H1 (cell line): ENCODE results near the gene SLC28A2. TPM values are rescaled to one million over a fixed set of nuclear protein-coding genes. Genes with fewer than 3 reads are reported as not detected.

Source experiments
- CTCF ChIA-PET: fragments of 300-600 bp; sonication (Branson Sonifier 250); formaldehyde crosslinking; loops from one replicate; lab custom pipeline; 2021; ENCODE audit not compliant: partially characterized antibody; lab: Charles Lee
- POLR2A ChIA-PET: fragments of 300-600 bp; sonication (Branson Sonifier 250); formaldehyde crosslinking; loops from one replicate; lab custom pipeline; 2021; ENCODE audit warnings: inconsistent platforms; ENCODE audit not compliant: partially characterized antibody; lab: Charles Lee
- DNase-seq, 2 experiments: peaks; one replicate each; pipeline versions ENCODE4 v3.0.0 to v3.0.0-alpha.2; 2010 to 2022; ENCODE audit warnings: low spot score in 2 of 2, low read depth in 1 of 2, mixed read lengths in 1 of 2
- FAIRE-seq: peaks from 2 replicates; lab custom pipeline; 2011; peaks lifted over from hg19 to GRCh38; lab: Jason Lieb, UNC
- H2AFZ ChIP-seq: 2 replicates; pipeline ENCODE4 v1.8.1; 2012; ENCODE audit warnings: low read length, inconsistent platforms
- H2AK5ac ChIP-seq: 2 replicates; pipeline ENCODE4 v1.6.1; 2013; ENCODE audit warnings: low read depth, low read length
- H2BK120ac ChIP-seq: replicated peaks from 2 replicates; pipeline ENCODE3; 2013; ENCODE audit warnings: low read depth, low read length, inconsistent platforms
- H2BK12ac ChIP-seq: 2 replicates; pipeline ENCODE4 v1.6.1; 2013; ENCODE audit warnings: low read depth, low read length
- H2BK15ac ChIP-seq: 2 replicates; pipeline ENCODE4 v1.6.1; 2013; ENCODE audit warnings: low read length
- H2BK20ac ChIP-seq: 2 replicates; pipeline ENCODE4 v1.6.1; 2013; ENCODE audit warnings: low read length
- H2BK5ac ChIP-seq: 2 replicates; pipeline ENCODE4 v1.6.1; 2013; ENCODE audit warnings: low read depth, low read length
- H3K14ac ChIP-seq: 2 replicates; pipeline ENCODE4 v1.6.1; 2013; ENCODE audit warnings: inconsistent platforms; ENCODE audit not compliant: insufficient read length
- H3K18ac ChIP-seq: 2 replicates; pipeline ENCODE4 v1.6.1; 2013; ENCODE audit warnings: low read length; ENCODE audit errors: extremely low read depth
- H3K23ac ChIP-seq: 2 replicates; pipeline ENCODE4 v1.6.1; 2013; ENCODE audit warnings: inconsistent platforms; ENCODE audit not compliant: insufficient read length
- H3K23me2 ChIP-seq: 2 replicates; pipeline ENCODE4 v1.6.1; 2013; ENCODE audit warnings: low read depth, low read length
- H3K27ac ChIP-seq: 2 replicates; pipeline ENCODE4 v1.6.1; 2011; ENCODE audit warnings: low read depth, low read length, inconsistent platforms
- H3K27me3 ChIP-seq, 4 experiments: replicated peaks in 1 of 4; 1 replicate in 1 of 4; 2 replicates in 3 of 4; pipeline versions ENCODE4 v1.6.1 to v1.8.1; 2011 to 2013; ENCODE audit warnings: low read length in 3 of 4, mild to moderate bottlenecking in 3 of 4, inconsistent platforms in 2 of 4, mixed read lengths in 2 of 4, moderate library complexity in 1 of 4; ENCODE audit not compliant: control insufficient read depth in 3 of 4, insufficient read depth in 3 of 4; ENCODE audit errors: extremely low read depth in 1 of 4
- H3K36me3 ChIP-seq, 4 experiments: 2 replicates each; pipeline versions ENCODE4 v1.6.1 to v1.8.1; 2011 to 2013; ENCODE audit warnings: mild to moderate bottlenecking in 4 of 4, low read length in 3 of 4, moderate library complexity in 2 of 4, control low read depth in 1 of 4, inconsistent platforms in 1 of 4; ENCODE audit not compliant: insufficient read depth in 4 of 4, control insufficient read depth in 2 of 4
- H3K4ac ChIP-seq: replicated peaks from 2 replicates; pipeline ENCODE3; 2013; ENCODE audit warnings: low read length, low read depth, mixed read lengths, inconsistent platforms; ENCODE audit not compliant: insufficient read length
- H3K4me1 ChIP-seq, 4 experiments: replicated peaks in 1 of 4; 1 replicate in 1 of 4; 2 replicates in 3 of 4; pipeline versions ENCODE4 v1.6.1 to v1.8.1; 2011 to 2013; ENCODE audit warnings: low read length in 3 of 4, inconsistent platforms in 2 of 4, mixed read lengths in 1 of 4; ENCODE audit not compliant: insufficient read depth in 4 of 4, control insufficient read depth in 3 of 4
- H3K4me2 ChIP-seq, 2 experiments: 2 replicates each; pipeline versions ENCODE4 v1.6.1 to v1.8.1; 2011 to 2013; ENCODE audit warnings: low read depth in 2 of 2, low read length in 2 of 2, control low read depth in 1 of 2, inconsistent platforms in 1 of 2, mild to moderate bottlenecking in 1 of 2; ENCODE audit not compliant: insufficient read depth in 1 of 2
- H3K4me3 ChIP-seq, 4 experiments: fragments of 200-600, 300-600 bp in 1 of 4; sonication (generic), shearing (Covaris generic), sonication (Bioruptor Twin) in 1 of 4; 2 replicates each; pipeline versions ENCODE4 v1.5.1 to v1.8.1; 2011 to 2016; ENCODE audit warnings: low read length in 4 of 4, low read depth in 3 of 4, control low read depth in 2 of 4, inconsistent platforms in 2 of 4, mild to moderate bottlenecking in 2 of 4, mixed read lengths in 1 of 4, moderate library complexity in 1 of 4; ENCODE audit not compliant: insufficient read depth in 2 of 4; ENCODE audit errors: extremely low read depth in 1 of 4
- H3K56ac ChIP-seq: replicated peaks from 2 replicates; pipeline ENCODE3; 2013; ENCODE audit warnings: low read depth, mild to moderate bottlenecking, mixed read lengths, low read length, inconsistent platforms; ENCODE audit not compliant: insufficient read length
- H3K79me1 ChIP-seq: 2 replicates; pipeline ENCODE4 v1.6.1; 2013; ENCODE audit warnings: low read depth, low read length, control low read depth
- H3K79me2 ChIP-seq, 2 experiments: 2 replicates each; pipeline versions ENCODE4 v1.6.1 to v1.8.1; 2012 to 2013; ENCODE audit warnings: low read length in 2 of 2, mild to moderate bottlenecking in 2 of 2, inconsistent platforms in 1 of 2; ENCODE audit not compliant: insufficient read depth in 2 of 2, control insufficient read depth in 1 of 2
- H3K9ac ChIP-seq, 4 experiments: replicated peaks in 1 of 4; 1 replicate in 1 of 4; 2 replicates in 3 of 4; pipeline versions ENCODE4 v1.6.1 to v1.8.1; 2011 to 2013; ENCODE audit warnings: low read depth in 3 of 4, low read length in 3 of 4, control low read depth in 2 of 4, mild to moderate bottlenecking in 2 of 4, moderate library complexity in 2 of 4, inconsistent platforms in 1 of 4; ENCODE audit errors: extremely low read depth in 1 of 4
- H3K9me3 ChIP-seq, 2 experiments: 2 replicates each; pipeline versions ENCODE4 v1.6.1 to v1.8.1; 2012 to 2013; ENCODE audit warnings: mild to moderate bottlenecking in 2 of 2, moderate library complexity in 2 of 2, control low read depth in 1 of 2, inconsistent platforms in 1 of 2, low read depth in 1 of 2, low read length in 1 of 2, mixed read lengths in 1 of 2; ENCODE audit not compliant: insufficient read depth in 2 of 2
- H4K20me1 ChIP-seq, 2 experiments: replicated peaks in 1 of 2; 2 replicates each; pipeline versions ENCODE3 to v1.8.1; 2011 to 2013; ENCODE audit warnings: inconsistent platforms in 2 of 2, low read length in 2 of 2, mild to moderate bottlenecking in 1 of 2; ENCODE audit not compliant: insufficient read depth in 2 of 2, control insufficient read depth in 1 of 2
- H4K5ac ChIP-seq: 2 replicates; pipeline ENCODE4 v1.6.1; 2013; ENCODE audit warnings: low read length, low read depth, mixed read lengths, inconsistent platforms; ENCODE audit not compliant: insufficient read length
- H4K8ac ChIP-seq: 2 replicates; pipeline ENCODE4 v1.8.0; 2013; ENCODE audit warnings: mild to moderate bottlenecking, moderate library complexity, low read length, inconsistent platforms; ENCODE audit not compliant: insufficient read depth; ENCODE audit errors: extremely low read depth
- H4K91ac ChIP-seq: replicated peaks from 2 replicates; pipeline ENCODE3; 2013; ENCODE audit warnings: low read length, mixed read lengths, inconsistent platforms; ENCODE audit not compliant: insufficient read length
- BCL11A ChIP-seq, 2 experiments: IDR thresholded peaks; one replicate each; pipeline ENCODE4 v1.6.1; 2011; ENCODE audit warnings: low read depth in 2 of 2, low read length in 2 of 2, mild to moderate bottlenecking in 2 of 2
- BRCA1 ChIP-seq: IDR thresholded peaks from 2 replicates; pipeline ENCODE4 v1.6.1; 2012; ENCODE audit warnings: low read depth, low read length, improper control_type of control experiment
- EGR1 ChIP-seq: IDR thresholded peaks from 2 replicates; pipeline ENCODE4 v1.6.1; 2011; ENCODE audit warnings: low read depth, low read length, borderline replicate concordance
- GABPA ChIP-seq: IDR thresholded peaks from 2 replicates; pipeline ENCODE4 v1.6.1; 2011; ENCODE audit warnings: mild to moderate bottlenecking, low read length, moderate library complexity, borderline replicate concordance; ENCODE audit not compliant: insufficient read depth
- KDM4A ChIP-seq: IDR thresholded peaks from one replicate; pipeline ENCODE4 v1.7.1; 2012; ENCODE audit warnings: low read depth, mild to moderate bottlenecking, moderate library complexity, low read length, inconsistent platforms; ENCODE audit not compliant: severe bottlenecking
- NRF1 ChIP-seq: IDR thresholded peaks from 2 replicates; pipeline ENCODE4 v1.6.1; 2011; ENCODE audit warnings: mild to moderate bottlenecking, low read depth, low read length, improper control_type of control experiment
- PHF8 ChIP-seq: fragments of 200-600 bp; sonication (generic); conservative IDR thresholded peaks from 2 replicates; pipeline ENCODE4 v1.7.1; 2012; ENCODE audit warnings: low read depth, mild to moderate bottlenecking, inconsistent platforms, low read length, moderate library complexity
- POLR2AphosphoS5 ChIP-seq: IDR thresholded peaks from 2 replicates; pipeline ENCODE4 v1.6.1; 2011; ENCODE audit warnings: low read depth, low read length
- RFX5 ChIP-seq: IDR thresholded peaks from 2 replicates; pipeline ENCODE4 v1.6.1; 2011; ENCODE audit warnings: low read depth, low read length, improper control_type of control experiment, borderline replicate concordance
- SIN3A ChIP-seq, 2 experiments: IDR thresholded peaks in 1 of 2; conservative IDR thresholded peaks in 1 of 2; 2 replicates each; pipeline ENCODE4 v1.6.1; 2011 to 2012; ENCODE audit warnings: low read length in 2 of 2, improper control_type of control experiment in 1 of 2, low read depth in 1 of 2, mild to moderate bottlenecking in 1 of 2
- SIRT6 ChIP-seq: IDR thresholded peaks from one replicate; pipeline ENCODE4 v1.7.1; 2012; ENCODE audit warnings: low read length, inconsistent platforms
- WGBS, 2 experiments: shearing (Covaris generic) in 1 of 2; methylation state at CpG; one replicate each; pipeline versions ENCODE4 v1.1.6 to v1.1.7; 2013 to 2015; ENCODE audit warnings: low lambda C conversion rate in 2 of 2, mixed read lengths in 2 of 2, inconsistent platforms in 1 of 2, low coverage in 1 of 2, missing lambda C conversion rate in 1 of 2; ENCODE audit not compliant: insufficient replicate concordance in 2 of 2, insufficient coverage in 1 of 2, insufficient read length in 1 of 2; ENCODE audit errors: extremely low coverage in 1 of 2, missing lambda C conversion rate in 1 of 2; 5-methylcytosine and 5-hydroxymethylcytosine counted together
- polyA plus RNA-seq, 7 experiments: library from polyadenylated mRNA; depleted of rRNA in 3 of 7; stranded (reverse) in 5 of 7; unstranded in 2 of 7; fragments of >200 nt in 5 of 7; fragments of 200-250 nt in 2 of 7; gene quantifications; 1 replicate in 5 of 7; 2 replicates in 1 of 7; 4 replicates in 1 of 7; pipeline versions ENCODE4 v1.2.1 to v1.2.3, GENCODE V29; 2011 to 2013; ENCODE audit warnings: missing spikeins in 2 of 7, mixed read lengths in 2 of 7
- total RNA-seq: library from RNA; stranded (reverse); fragmentation: NEBNext Ultra II Directional; extraction: Animal tissue kit (Norgen Biotek cat#: 25700); gene quantifications from 2 replicates; pipeline ENCODE4 v1.2.1, GENCODE V29; 2021
- TF ChIP-seq, protein P1 (sequence below): IDR thresholded peaks from 2 replicates; pipeline ENCODE4 v1.6.1; 2011; ENCODE audit warnings: low read depth, mild to moderate bottlenecking, low read length; ENCODE audit not compliant: insufficient read depth

SLC28A2 gene
- total and polyA plus RNA-seq, 2 of the 8 experiments (the other 6 are each of a cell fraction or from before 2014, with no cell fraction given), result 0.11 TPM; not detected in 1

DNA sequence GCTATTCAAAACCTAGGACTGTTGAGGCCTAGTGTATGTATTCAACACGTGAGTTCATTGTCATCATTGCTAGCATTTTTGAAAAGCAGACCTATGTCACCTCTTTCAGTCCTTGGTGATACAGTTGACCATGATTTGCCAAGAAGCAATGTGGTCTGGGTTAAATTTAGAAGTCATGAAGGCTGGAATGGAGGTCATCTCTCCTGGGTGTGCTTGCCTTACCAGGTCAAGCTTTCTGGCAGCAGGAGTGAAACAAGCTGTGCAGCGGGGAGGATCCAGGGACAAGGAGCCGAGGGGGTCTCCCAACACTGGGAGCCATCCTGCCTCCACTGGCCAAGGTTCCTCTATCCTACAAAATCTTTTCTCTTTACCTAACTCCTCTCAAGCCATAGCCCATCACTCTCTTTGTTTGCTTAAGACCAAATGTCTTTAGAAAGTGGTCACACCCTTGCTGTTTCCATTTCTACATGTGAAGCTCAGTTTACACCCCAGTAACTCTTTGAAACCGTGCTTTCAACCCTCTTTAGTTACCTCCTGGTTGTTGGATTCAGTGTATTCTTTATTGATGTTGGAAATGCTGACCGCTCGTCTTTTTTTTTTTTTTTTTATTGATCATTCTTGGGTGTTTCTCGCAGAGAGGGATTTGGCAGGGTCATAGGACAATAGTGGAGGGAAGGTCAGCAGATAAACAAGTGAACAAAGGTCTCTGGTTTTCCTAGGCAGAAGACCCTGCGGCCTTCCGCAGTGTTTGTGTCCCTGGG is 40.0 kb downstream of the SLC28A2 start:
- Histone ChIP-seq H4K8ac (no peak overlapping the region), H4K20me1 (no peaks in the 10 kb centered on the region), H4K91ac (no peak overlapping the region), H3K23me2 (no peaks in the 10 kb centered on the region), H3K9ac (no peak overlapping the region), H2BK5ac (no peak overlapping the region), H2BK20ac (no peak overlapping the region), H3K79me1 (no peaks in the 10 kb centered on the region), H3K4me3 (no peak overlapping the region), H3K4me1 (no peaks in the 10 kb centered on the region), H3K27me3 (no peaks in the 10 kb centered on the region), H2BK12ac (no peak overlapping the region), H3K4ac (no peak overlapping the region), H2BK120ac (no peak overlapping the region), H3K56ac (no peak overlapping the region), H3K27ac (no peak overlapping the region), H3K9me3 (peaks cover 7 to 18% of the 10 kb centered on the region in 2 experiments; a peak in 3 of 4 replicates), H3K18ac (no peak overlapping the region), H3K14ac (no peak overlapping the region), H2AFZ (no peak overlapping the region), H2BK15ac (no peak overlapping the region), H3K79me2 (no peaks in the 10 kb centered on the region), H4K5ac (no peak overlapping the region), H3K23ac (no peak overlapping the region), H3K36me3 (no peaks in the 10 kb centered on the region), H3K4me2 (no peak overlapping the region), H2AK5ac (no peak overlapping the region)
- DNase-seq (no peak), FAIRE-seq (no peak)
- 81% methylated on average over 4 of the region's 9 CpGs; no CpG with 5 or more reads in 1 of the 2 experiments for WGBS, 2 experiments
- ChIA-PET CTCF (interaction anchor here (1.1 to 2.3 kb wide), 3 partner anchors 38 to 87 kb away, joined by 4 to 7 read pairs (median 5); no protein-coding TSS in a partner anchor), POLR2A (interaction anchor here (0.6 kb wide), 1 partner anchor 84 kb away, joined by 3 read pairs; no protein-coding TSS in a partner anchor)
- TF ChIP-seq, protein P1, sequence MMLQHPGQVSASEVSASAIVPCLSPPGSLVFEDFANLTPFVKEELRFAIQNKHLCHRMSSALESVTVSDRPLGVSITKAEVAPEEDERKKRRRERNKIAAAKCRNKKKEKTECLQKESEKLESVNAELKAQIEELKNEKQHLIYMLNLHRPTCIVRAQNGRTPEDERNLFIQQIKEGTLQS, result no peak
- TF ChIP-seq BRCA1 (no peak), RFX5 (no peak), PHF8 (no peak), SIRT6 (no peak), GABPA (no peak), NRF1 (no peak), EGR1 (no peak), BCL11A (IDR thresholded peaks at IDR 0.05; ENCODE audit: low read depth in 2 of 2, low read length in 2 of 2) (no peak), KDM4A (no peak), SIN3A (conservative IDR thresholded peaks at IDR 0.05 in 1 of 2, IDR thresholded peaks at IDR 0.05 in 1 of 2; ENCODE audit: low read depth in 1 of 2, low read length in 2 of 2) (no peak), POLR2AphosphoS5 (no peak)
- TF ChIP-seq, all 59 proteins: peak for 0
